HFF-Myc (cell line): ENCODE results near the gene TOMT.

Experiments
- DNase-seq: peaks from one replicate; pipeline ENCODE4 v3.0.0-alpha.2; 2011; ENCODE audit warnings: low read depth; ENCODE audit errors: extremely low read depth
- H3K4me3 ChIP-seq: replicated peaks from 2 replicates; pipeline ENCODE4 v1.5.1; 2011; ENCODE audit warnings: low read depth, mild to moderate bottlenecking, control low read depth, low read length
- CTCF ChIP-seq: IDR thresholded peaks from 2 replicates; pipeline ENCODE4 v1.5.1; 2012; ENCODE audit warnings: mild to moderate bottlenecking, low read depth, low read length, control low read depth; ENCODE audit errors: missing control alignments

TOMT gene

GRCh38 chr11:72105888-72106287, at the start of gene TOMT:
Gene TOMT, plus strand, starts transcription at chr11:72105924. Its CDS starts 28 bp downstream, at chr11:72105952.
- H3K4me3 ChIP-seq: no peak within 1 kb of the TSS
- TF ChIP-seq CTCF: no peak
- DNase-seq: no peak

- H3K4me3 ChIP-seq: no peak overlapping the region
- no peak for DNase-seq
- no peak for TF ChIP-seq CTCF
Observed at GRCh38 chr11:72058416-72059034, 47.2 kb upstream of the TOMT start.

GRCh38 chr11:72061739-72062396, 43.9 kb upstream of the TOMT start:
- no peak for DNase-seq
- H3K4me3 ChIP-seq: no peak overlapping the region
- TF ChIP-seq CTCF: no peak

- TF ChIP-seq CTCF: no peak
- DNase-seq: no peak
- H3K4me3 ChIP-seq: no peak overlapping the region
Observed at GRCh38 chr11:72066855-72067254, 38.9 kb upstream of the TOMT start.

- no peak for DNase-seq
- no peak overlapping the region for H3K4me3 ChIP-seq
- no peak for TF ChIP-seq CTCF
Observed at GRCh38 chr11:72067266-72067665, 38.5 kb upstream of the TOMT start.

GRCh38 chr11:72067676-72068075, 38.0 kb upstream of the TOMT start:
- no peak for TF ChIP-seq CTCF
- no peak for DNase-seq
- H3K4me3 ChIP-seq: no peak overlapping the region
